GM18505 (cell line): ENCODE data around the gene TMEM115.

Source experiments
- ATAC-seq: cut with Tn5 transposase; IDR thresholded peaks from one replicate; pipeline ENCODE4 v1.9.1; 2021; ENCODE audit not compliant: unreplicated experiment
- POLR2A ChIP-seq: IDR thresholded peaks from 4 replicates; pipeline ENCODE4 v1.6.1; 2011; ENCODE audit warnings: borderline replicate concordance; ENCODE audit not compliant: insufficient read depth, insufficient read length; ENCODE audit errors: extremely low read depth

TMEM115 gene

DNA sequence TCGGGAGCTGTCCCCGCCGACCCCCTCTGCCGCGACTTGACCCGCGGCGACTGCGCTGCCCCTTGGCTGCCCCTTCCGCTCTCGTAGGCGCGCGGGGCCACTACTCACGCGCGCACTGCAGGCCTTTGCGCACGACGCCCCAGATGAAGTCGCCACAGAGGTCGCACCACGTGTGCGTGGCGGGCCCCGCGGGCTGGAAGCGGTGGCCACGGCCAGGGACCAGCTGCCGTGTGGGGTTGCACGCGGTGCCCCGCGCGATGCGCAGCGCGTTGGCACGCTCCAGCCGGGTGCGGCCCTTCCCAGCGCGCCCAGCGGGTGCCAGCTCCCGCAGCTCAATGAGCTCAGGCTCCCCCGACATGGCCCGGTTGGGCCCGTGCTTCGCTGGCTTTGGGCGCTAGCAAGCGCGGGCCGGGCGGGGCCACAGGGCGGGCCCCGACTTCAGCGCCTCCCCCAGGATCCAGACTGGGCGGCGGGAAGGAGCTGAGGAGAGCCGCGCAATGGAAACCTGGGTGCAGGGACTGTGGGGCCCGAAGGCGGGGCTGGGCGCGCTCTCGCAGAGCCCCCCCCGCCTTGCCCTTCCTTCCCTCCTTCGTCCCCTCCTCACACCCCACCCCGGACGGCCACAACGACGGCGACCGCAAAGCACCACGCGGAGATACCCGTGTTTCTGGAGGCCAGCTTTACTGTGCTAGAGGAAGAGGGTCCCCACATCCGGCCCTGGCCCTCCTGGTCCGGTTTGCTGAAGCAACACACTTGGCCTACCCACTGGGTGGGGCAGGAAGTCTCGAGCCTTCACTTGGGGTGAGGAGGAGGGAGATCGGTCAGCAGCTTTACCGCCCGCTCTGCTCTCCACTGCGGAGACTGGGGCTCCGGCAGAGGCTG, 18.6 kb downstream of the TMEM115 start, which contains the start of gene RASSF1:
Gene RASSF1 (minus strand): TSS at position 389 of the 882 bp plus-strand sequence. CDS start 31 bp downstream, at position 358.
- ATAC-seq, result no peak
- peak; percentile 76 for TF ChIP-seq POLR2A

DNA sequence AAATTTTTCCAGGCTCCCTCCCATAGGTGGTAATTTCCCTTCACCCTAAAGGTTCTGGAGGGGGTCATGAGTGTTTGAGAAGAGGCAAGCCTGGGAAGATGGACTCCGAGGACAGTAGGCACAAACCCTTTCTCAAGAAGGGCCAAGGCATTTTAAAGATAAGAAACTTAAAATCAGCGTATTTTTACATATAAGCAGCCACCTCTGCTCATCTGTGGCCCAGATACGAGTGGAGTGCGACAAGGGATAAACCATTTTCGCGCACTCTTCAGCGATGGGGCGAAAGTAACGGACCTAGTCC, 19.2 kb downstream of the TMEM115 start:
- TF ChIP-seq POLR2A, result no peak

DNA sequence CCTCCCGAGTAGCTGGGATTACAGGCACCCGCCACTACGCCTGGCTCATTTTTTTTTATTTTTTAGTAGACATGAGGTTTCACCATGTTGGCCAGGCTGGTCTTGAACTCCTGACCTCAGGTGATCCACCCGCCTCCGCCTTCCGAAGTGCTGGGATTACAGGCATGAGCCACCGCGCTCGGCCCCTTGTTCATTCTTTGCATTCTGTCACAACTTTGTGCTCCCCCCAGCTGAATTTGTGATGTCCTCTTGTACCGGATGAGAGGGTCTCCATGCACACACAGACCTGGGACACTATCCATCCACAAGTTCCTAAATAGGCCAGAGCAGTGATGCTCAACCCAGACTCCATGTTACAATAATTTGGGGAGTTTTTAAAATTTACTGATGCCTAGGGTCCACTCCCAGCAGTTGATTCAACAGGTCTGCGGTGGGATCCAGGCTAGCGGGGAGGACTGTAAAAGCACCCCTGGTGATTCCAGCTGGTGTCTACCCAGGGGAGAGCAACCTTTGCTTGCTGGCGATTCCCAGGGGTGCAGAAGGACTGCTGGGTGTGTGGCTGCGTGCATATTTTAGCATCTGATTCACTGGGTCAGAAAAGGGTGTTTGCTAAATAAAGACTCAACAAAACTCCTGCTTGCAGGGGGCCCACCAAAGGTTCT, 19.7 kb downstream of the TMEM115 start:
- no peak for TF ChIP-seq POLR2A
- no peak for ATAC-seq

More for the DNA sequence above, 19.2 kb downstream of the TMEM115 start:
- ATAC-seq, result no peak

DNA sequence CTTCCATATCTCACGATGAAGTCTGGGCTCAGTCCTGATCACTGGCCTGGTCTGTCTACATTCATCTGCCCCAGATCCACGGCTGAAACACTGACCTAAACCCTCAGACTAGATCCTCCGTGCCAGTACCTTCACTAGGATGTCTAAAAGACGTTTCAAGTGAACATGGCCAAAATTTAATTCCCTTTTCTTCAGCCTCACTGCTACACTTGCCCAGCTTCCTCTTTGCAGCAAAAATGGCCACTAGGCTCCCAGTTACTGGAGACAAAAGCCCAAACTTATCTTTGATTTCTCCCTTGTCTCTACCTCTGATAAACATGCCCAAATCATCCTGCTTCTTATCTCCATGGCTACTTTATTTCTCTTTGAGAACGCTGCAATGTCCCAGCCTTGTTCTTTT, 20.4 kb downstream of the TMEM115 start:
- no peak for ATAC-seq
- TF ChIP-seq POLR2A, result no peak

DNA sequence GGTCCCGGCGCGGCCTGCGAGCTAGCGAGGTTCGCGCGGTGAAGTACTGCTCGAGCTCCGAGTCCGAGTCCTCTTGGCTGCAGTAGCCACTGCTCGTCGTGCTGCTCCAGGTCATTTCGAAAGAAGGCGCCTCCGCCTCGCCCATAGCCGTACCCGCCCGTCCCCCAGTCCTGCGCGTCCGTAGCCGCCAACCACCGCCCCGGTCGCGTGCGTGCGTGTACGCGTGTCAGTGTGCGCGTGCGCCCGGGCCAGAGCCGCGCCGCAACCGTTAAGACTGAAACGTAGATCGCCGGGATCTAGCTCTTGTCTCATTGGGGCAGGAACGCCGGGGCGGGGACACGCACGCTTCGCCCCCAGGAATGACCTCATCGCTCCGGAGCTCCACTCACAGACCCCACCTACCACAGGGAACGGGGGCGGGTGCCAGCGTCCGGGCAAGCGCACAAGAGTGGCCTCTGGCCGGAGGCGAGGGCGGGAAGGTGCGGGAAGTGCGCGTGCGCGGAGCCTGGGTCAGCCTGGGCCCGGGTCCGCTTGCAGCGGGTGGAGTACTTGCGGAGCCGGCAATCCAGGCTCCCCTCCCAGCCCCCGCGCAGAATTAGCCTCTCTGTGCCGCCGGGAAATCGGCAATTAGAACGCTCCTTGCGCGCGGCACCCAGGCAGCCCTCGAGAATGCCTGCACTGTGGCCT, 22.0 kb downstream of the TMEM115 start:
- TF ChIP-seq POLR2A, result peak; percentile 76
- ATAC-seq, result peak; percentile 75

DNA sequence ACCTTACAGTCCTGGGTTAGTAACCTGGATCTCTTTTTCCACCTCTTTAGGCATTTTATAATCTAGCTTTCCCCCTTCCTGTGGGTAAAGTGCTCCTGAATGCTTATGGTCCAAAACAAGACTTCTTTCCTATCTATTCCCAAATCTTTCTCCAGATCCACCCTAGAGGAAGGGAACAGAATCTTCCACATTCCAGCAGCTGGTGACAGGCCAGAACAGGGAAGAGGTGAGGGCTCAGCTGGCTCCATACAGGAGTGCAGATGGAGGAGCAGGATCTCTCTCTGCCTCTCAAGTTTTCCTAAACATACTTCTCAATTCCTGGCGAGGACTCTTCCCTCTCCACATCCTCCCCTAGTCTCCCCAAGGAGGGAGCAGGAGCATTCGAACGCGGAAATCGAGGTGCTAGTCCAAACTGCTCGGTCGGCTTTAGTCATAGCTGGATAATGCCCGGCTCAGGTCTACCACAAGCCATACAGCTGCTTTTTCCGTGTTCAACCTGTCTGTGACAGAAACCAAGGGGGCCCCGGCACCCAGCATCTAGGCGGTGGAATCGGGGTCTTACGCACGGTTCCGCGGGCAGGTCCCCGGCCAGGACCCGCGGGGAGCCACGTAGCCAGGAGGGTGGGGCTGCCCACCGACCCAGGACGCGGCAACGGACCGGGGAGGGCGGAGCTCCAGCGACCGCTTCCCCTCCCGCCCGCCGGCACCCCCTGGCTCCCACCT, 22.7 kb downstream of the TMEM115 start:
- TF ChIP-seq POLR2A, result no peak
- peak; percentile 34 for ATAC-seq

DNA sequence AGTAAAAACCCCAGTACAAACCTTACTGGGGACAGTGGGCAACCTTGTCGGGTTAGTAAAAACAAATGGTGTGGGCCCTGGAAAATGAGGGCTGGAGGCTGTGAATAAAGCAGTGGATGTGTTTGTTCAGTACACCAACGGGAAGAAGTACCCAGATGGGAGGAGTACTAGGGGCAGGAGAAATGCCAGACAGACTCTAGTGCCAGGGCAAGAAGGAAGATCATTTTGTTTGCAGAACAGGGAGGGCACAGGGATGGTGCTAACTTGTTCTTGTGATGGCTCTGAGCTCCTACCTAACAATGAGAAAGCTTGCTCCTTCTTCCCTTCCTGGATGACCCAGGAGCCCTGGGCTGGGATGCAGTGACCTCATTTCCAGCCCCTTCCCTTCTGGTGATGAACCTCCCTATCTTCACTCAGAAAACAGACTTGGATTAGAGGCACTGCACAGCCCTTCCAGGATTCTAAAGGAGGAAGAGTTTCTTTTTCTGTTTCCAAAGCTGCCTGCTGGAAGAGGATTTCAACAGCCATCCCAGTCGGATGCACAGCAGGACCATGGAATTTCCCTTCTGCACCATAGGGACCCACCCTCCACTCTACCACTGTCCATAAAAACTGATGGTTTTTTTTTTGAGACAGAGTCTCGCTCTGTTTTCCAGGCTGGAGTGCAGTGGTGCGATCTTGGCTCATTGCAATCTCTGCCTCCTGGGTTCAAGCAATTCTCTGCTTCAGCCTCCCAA, 24.8 kb downstream of the TMEM115 start:
- no peak for ATAC-seq
- no peak for TF ChIP-seq POLR2A

DNA sequence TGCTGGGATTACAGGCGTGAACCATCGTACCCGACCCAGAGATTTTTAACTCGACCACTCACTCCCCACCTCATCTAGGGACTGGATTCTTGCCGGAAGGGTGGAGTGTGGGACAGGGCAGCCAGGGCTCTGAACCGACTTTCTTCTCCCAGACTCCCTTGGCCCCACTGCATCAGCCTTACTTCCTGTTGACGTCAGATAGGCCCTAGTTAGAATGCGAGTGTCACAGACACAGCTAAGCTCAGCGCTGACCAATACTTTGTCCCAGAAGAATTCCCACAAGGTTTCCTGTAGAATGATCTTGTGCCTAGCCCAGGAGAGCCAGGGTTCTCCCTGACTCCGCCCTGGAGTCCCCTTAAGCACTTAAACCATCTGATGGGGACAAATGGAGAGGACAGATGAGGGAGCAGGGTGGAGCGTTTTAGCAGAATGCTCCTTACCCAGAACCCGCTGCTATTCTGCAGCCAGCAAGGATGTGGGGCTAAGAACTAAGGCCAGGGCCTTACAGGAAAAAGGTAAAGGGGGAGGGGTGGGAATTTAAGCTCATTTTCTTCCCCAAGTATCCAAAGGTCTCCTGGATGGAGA, 25.5 kb downstream of the TMEM115 start:
- no peak for ATAC-seq
- TF ChIP-seq POLR2A, result no peak

DNA sequence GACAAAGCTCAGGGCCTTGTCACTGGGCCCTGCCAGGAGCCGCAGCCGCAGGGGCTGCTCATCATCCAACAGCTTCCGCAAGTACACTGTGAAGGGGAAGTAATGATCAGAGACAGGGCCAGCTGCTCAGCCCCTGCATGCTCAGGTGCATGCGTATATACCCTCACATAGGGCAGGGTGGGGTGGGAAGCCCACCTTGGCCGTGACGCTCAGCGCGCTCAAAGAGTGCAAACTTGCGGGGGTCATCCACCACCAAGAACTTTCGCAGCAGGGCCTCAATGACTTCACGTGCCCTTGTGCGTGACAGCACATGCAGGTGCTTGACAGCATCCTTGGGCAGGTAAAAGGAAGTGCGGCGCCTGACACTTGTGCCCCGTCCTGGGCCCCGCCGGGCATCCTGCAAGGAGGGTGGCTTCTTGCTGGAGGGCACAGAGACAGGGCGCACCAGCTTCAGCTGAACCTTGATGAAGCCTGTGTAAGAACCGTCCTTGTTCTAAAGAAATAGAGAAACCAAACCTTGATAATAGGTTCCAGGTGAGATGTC, 27.9 kb downstream of the TMEM115 start:
- TF ChIP-seq POLR2A, result no peak
- no peak for ATAC-seq

DNA sequence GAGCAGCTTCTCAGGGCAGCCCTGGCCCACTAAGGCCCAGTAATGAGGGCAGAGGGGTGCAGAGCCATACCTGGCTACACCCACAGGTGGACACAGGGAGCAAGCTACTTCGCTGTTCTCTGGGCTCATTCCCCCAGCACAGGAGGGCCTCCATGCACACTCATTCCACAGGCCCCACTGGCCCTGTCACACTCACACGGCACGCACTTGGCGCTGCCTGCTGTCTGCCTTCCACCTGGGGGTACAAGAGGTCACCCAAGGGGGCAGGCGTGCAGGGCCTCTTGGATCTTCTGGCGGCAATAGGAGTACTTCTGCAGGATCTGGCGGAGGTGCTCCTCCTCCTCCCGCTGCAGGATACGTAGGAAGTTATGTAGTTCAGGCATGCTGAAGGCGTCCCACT, 29.0 kb downstream of the TMEM115 start:
- no peak for TF ChIP-seq POLR2A
- no peak for ATAC-seq

DNA sequence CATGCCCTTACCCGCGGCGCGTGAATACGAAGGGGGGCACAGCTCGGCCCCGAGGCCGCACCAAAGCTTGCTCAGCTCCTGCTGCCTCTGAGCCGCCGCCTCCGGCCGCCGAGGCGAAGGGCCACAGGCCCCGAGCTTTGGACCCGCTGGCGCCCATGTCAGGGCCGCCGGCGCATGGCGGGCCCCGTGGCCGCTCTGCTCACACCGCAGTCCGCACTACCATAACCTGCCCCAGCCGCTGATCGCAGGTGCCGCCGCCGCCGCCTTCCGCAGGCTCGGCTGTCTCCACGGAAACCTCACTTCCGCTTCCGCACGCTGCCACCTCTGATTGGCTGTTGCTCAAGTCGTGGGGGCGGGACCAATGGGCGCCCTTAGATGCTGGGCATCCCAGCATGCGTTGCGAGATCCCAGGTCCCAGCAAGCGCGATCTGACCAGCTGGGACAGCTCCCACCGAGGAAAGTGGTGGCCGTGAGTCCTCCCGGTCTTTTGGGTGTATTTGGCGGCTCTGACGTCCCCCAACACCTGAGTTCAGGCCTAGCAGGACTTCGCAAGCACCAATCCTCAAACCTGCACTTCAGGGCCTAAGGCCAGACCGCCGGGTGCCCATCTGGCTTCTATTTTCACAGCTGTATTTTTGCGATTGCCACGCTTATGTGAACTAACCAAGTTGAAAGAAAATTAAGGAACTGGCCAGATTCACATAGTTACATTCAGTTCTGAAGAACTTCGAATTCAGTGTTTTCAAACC, 31.2 kb downstream of the TMEM115 start, which contains the start of gene TUSC2:
Gene TUSC2 (minus strand): TSS at position 281 of the 749 bp plus-strand sequence. CDS start 124 bp downstream, at position 157.
- peak; percentile 86 for TF ChIP-seq POLR2A

DNA sequence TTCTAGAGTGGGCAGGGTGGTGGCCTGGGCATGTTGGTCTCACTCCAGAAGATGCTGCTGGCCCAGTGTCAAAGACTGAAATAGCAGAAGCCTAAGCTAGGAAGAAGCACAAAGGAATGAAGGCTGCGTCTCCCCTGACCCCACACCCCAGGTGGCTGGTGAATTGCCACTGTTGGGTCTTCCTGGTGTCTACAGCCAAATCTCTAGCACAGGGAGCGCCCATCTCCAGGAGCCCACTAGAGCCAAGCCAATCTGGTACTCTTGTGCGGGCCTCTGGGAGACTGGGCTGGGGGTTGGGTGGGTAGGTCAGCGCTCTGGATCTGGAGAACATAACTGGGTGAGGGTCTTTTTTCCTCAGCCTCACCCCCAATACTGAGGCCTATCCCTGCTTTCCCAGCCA, 32.2 kb downstream of the TMEM115 start:
- TF ChIP-seq POLR2A, result no peak

More for the DNA sequence above, 31.2 kb downstream of the TMEM115 start, which contains the start of gene TUSC2:
- ATAC-seq, result peak; percentile 65

DNA sequence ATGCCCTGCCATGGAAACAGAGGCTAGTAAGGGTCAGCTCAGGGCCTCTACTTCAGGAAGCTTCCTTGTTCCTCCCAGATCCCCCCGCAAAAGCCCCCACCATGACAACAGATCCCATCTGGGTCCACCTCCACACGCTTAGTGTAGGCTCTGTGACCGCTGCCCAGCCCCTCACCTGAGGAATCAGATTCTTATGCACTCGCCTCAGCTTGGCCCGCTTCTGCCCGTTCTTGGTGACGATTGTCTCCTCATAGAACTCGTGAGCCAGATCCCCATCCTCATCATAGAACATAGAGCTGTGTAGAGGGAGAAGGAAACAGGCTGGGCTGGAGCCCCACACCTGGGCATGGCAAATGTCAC, 33.2 kb downstream of the TMEM115 start:
- no peak for TF ChIP-seq POLR2A
- no peak for ATAC-seq

More for the DNA sequence above, 32.2 kb downstream of the TMEM115 start:
- no peak for ATAC-seq
